HFFc6 (cell line): Measurements from ENCODE around the gene COMMD9. TPM values are rescaled to one million over a fixed set of nuclear protein-coding genes. Genes with fewer than 3 reads are reported as not detected.

Source experiments
- DNase-seq: peaks from one replicate; pipeline ENCODE4 v3.0.0-alpha.2; 2018
- H3K27ac Mint-ChIP-seq: 2 replicates; pipeline ENCODE4 v1.8.0; 2020; ENCODE audit warnings: mild to moderate bottlenecking, mixed read lengths
- H3K27me3 Mint-ChIP-seq: 2 replicates; pipeline ENCODE4 v1.8.0; 2021; ENCODE audit warnings: mild to moderate bottlenecking, moderate library complexity, mixed read lengths; ENCODE audit not compliant: insufficient read depth
- H3K36me3 Mint-ChIP-seq: 2 replicates; pipeline ENCODE4 v1.8.0; 2021; ENCODE audit warnings: low read depth, mixed read lengths
- H3K4me1 Mint-ChIP-seq: 2 replicates; pipeline ENCODE4 v1.8.0; 2020; ENCODE audit warnings: low read depth, mixed read lengths
- H3K4me3 Mint-ChIP-seq: 2 replicates; pipeline ENCODE4 v1.8.0; 2020; ENCODE audit warnings: mild to moderate bottlenecking, moderate library complexity, mixed read lengths
- H3K9me3 Mint-ChIP-seq: 2 replicates; pipeline ENCODE4 v1.8.0; 2020; ENCODE audit warnings: mild to moderate bottlenecking, mixed read lengths
- long read RNA-seq: library from polyadenylated mRNA; unstranded; transcript quantifications from one replicate; pipeline ENCODE4 v2.0.0, GENCODE V29; 2019
- total RNA-seq, 6 experiments: library from RNA; stranded (reverse); fragmentation: NEBNext Ultra II Directional; extraction: Animal tissue kit (Norgen Biotek cat#: 25700); gene quantifications; 2 replicates in 1 of 6; 3 replicates in 5 of 6; pipeline ENCODE4 v1.2.3, GENCODE V29; 2021
- TF ChIP-seq, protein P1 (sequence below): fragments of 200-600 bp; sonication (generic); IDR thresholded peaks from 2 replicates; pipeline ENCODE4 v1.5.0; 2021; ENCODE audit warnings: antibody characterized with exemption, mild to moderate bottlenecking

The COMMD9 gene
- total RNA-seq: 10 to 100 TPM; 75.4 to 88.9 (median 81.7) TPM
- long read RNA-seq, transcript COMMD9-201 (6 exons, 2,954 nt): major isoform, 78 of 87 reads
- long read RNA-seq, partial matches to known transcripts: 2 of 87 reads
- long read RNA-seq, other reads (novel, unspliced or antisense): 7 of 87 reads

GRCh38 chr11:36289226-36289852, at the start of gene COMMD9:
Gene COMMD9, minus strand, starts transcription at chr11:36289424. Its CDS starts 12 bp downstream, at chr11:36289412.
- no peaks in the 10 kb centered on the region; the same call in 1 of the 2 replicates for H3K36me3 Mint-ChIP-seq

DNA sequence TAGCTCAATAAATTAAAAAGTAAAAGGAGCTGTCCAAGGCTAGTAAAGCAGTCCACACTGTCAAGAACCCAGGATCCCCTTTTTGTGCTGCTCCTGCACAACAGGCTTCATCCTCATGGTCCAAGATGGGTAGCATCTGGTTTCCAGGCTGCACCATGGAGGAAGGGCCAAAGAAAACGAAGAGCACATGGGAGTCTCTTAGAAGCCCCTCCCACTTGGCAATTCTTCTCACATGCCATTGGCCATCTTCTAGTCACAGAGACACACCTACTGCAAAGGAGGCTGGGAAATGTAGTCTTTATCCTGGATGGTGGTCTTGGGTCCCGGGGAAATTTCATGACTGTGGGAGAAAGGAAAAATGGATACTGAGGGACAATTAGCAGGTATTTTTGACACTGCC, 44.7 kb upstream of the COMMD9 start:
- Mint-ChIP-seq H3K27ac (peak overlapping the region; percentile 56), H3K4me1 (peaks cover 35% of the 10 kb centered on the region), H3K36me3 (peaks cover 6% of the 10 kb centered on the region), H3K4me3 (no peak overlapping the region), H3K9me3 (no peaks in the 10 kb centered on the region; the same call in 1 of the 2 replicates), H3K27me3 (no peaks in the 10 kb centered on the region)
- DNase-seq: peak; percentile 50
- TF ChIP-seq, protein P1, sequence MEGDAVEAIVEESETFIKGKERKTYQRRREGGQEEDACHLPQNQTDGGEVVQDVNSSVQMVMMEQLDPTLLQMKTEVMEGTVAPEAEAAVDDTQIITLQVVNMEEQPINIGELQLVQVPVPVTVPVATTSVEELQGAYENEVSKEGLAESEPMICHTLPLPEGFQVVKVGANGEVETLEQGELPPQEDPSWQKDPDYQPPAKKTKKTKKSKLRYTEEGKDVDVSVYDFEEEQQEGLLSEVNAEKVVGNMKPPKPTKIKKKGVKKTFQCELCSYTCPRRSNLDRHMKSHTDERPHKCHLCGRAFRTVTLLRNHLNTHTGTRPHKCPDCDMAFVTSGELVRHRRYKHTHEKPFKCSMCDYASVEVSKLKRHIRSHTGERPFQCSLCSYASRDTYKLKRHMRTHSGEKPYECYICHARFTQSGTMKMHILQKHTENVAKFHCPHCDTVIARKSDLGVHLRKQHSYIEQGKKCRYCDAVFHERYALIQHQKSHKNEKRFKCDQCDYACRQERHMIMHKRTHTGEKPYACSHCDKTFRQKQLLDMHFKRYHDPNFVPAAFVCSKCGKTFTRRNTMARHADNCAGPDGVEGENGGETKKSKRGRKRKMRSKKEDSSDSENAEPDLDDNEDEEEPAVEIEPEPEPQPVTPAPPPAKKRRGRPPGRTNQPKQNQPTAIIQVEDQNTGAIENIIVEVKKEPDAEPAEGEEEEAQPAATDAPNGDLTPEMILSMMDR: no peak

More at GRCh38 chr11:36289226-36289852, at the start of gene COMMD9:
- H3K9me3 Mint-ChIP-seq: no peaks in the 10 kb centered on the region
- peak; percentile 91 for DNase-seq
- H3K27ac Mint-ChIP-seq: peak within 1 kb of the TSS; percentile 79
- peaks cover 1% of the 10 kb centered on the region; the same call in 1 of the 2 replicates for H3K27me3 Mint-ChIP-seq
- H3K4me1 Mint-ChIP-seq: peaks cover 26% of the 10 kb centered on the region
- H3K4me3 Mint-ChIP-seq: peak within 1 kb of the TSS; percentile 95
- TF ChIP-seq, protein P1: no peak

- H3K4me1 Mint-ChIP-seq: peaks cover 38% of the 10 kb centered on the region
- peak overlapping the region; percentile 56 for H3K27ac Mint-ChIP-seq
- TF ChIP-seq, protein P1: no peak
- no peak overlapping the region for H3K4me3 Mint-ChIP-seq
- H3K9me3 Mint-ChIP-seq: no peaks in the 10 kb centered on the region; the same call in 1 of the 2 replicates
- H3K36me3 Mint-ChIP-seq: peaks cover 6% of the 10 kb centered on the region
- no peaks in the 10 kb centered on the region for H3K27me3 Mint-ChIP-seq
- DNase-seq: peak; percentile 59
These were observed 44.2 kb upstream of the COMMD9 start for GRCh38 chr11:36333468-36333867.

DNA sequence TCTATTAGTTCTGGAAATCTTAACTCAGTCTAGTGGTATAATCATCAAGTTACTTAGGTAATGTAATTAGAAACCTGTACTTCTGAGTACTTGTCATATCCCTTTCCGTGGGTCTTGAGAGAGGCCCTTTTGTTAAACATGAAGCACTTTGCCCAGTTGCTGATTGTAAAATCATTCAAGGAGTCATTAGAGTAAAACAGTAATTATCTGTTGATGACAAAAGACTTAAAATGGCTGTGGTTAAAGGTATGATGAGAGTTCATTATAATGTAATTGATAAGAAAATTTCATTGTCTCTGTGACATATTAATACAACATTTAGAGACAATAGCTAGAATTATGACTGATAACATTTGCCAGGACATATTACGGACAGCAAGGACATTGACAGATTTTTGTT, 41.2 kb upstream of the COMMD9 start:
- Mint-ChIP-seq H3K27ac (no peak overlapping the region), H3K4me3 (no peak overlapping the region), H3K36me3 (peaks cover 6% of the 10 kb centered on the region), H3K27me3 (peaks cover 2% of the 10 kb centered on the region; the same call in 1 of the 2 replicates), H3K9me3 (no peaks in the 10 kb centered on the region; the same call in 1 of the 2 replicates), H3K4me1 (peaks cover 43% of the 10 kb centered on the region)
- no peak for DNase-seq
- TF ChIP-seq, protein P1: no peak

DNA sequence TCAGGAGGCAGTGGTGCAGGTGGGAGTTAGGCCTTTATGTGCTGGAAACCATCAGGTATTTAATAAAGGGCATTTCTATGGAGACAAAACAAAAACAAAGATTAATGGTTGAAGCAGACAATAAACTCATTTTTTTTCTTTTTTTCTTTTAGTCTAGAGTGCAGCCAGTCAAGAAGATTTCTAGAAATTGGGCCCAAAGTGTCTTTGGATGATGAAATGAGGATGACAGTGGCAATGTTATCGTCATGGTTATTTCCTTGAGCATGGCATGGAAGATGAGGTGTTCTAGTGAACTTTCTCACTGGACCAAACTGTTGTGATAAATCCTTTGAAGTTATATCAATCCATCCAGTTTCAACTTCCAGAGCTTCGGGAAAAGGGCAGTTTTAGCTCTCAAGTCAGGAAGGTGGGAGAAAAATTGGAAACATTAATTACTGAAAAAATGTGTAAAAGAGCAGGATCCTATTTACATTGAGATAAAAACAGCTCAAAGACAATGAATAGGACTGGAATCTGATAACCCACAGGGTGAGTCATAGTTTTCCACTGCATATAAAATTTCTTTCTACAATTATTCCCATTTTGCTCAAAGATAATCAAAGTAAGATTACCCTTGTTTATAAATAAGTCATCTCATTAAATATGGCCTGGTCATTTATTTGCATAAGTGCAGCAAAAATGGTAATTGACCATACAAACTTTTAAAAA, 39.9 kb upstream of the COMMD9 start:
- no peaks in the 10 kb centered on the region; the same call in 1 of the 2 replicates for H3K9me3 Mint-ChIP-seq
- H3K36me3 Mint-ChIP-seq: peaks cover 6% of the 10 kb centered on the region
- DNase-seq: no peak
- H3K27me3 Mint-ChIP-seq: peaks cover 2% of the 10 kb centered on the region; the same call in 1 of the 2 replicates
- H3K27ac Mint-ChIP-seq: peak overlapping the region; percentile 37
- H3K4me3 Mint-ChIP-seq: no peak overlapping the region
- peaks cover 33% of the 10 kb centered on the region for H3K4me1 Mint-ChIP-seq
- TF ChIP-seq, protein P1: no peak
